Stromal cell of bone marrow (primary cell): Measurements from ENCODE around the gene SLC17A8.
"Not testable (repeated sequence)": the region's sequence is repeated elsewhere in the genome, so short reads cannot be mapped to it uniquely, and the experiment has no call there.

ENCODE experiments used
- DNase-seq: peaks from one replicate; pipeline ENCODE4 v3.0.0-alpha.2; 2012; ENCODE audit warnings: low read depth

Gene SLC17A8

DNA sequence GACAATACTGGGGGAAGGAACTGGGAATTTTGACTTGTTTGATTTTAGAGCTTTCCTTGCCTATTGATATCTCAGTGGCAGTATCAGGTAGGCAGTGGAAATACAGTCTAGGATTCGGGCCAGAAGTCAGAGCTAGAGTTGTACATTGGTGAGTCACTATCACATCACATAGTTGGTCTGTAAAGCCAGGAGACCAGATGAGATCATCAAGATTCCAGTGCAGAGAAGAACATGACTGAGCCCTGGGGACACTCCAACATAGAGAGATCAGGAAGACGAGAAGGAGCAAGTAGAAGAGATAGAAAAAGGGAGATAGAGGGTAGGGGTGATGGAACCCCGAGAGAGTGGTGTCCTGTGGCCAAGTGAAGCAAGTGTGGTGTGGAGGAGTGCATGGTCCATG, 70.2 kb downstream of the SLC17A8 start:
- peak; percentile 54 for DNase-seq

DNA sequence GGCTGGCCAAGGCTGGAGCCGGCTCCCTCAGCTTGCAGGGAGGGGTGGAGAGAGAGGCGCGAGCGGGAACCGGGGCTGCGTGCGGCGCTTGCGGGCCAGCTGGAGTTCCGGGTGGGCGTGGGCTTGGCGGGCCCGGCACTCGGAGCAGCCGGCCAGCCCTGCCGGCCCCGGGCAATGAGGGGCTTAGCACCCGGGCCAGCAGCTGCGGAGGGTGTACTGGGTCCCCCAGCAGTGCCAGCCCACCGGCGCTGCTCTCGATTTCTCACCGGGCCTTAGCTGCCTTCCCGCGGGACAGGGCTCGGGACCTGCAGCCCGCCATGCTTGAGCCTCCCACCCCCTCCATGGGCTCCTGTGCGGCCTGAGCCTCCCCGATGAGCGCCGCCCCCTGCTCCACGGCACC, 73.4 kb downstream of the SLC17A8 start:
- not testable (repeated sequence) for DNase-seq

DNA sequence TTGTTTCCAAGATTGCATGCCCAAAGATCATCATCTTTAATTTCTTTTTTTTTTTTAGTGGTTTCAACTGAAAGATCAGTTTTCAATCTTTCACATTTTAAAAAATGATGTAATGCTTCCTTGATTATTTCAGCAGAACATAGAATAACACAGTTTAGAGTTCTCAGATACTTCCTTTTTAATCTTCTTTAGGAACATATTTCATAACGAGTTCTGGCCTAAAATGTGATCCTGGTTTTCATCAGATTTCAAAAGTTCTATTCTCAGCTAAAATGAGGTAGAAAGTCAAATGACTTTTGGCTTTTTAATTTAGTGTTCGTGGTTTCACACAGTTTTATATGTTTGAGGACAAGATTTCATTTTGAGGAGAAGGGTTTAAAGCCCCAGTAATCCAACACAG, 76.8 kb downstream of the SLC17A8 start:
- DNase-seq: no peak

DNA sequence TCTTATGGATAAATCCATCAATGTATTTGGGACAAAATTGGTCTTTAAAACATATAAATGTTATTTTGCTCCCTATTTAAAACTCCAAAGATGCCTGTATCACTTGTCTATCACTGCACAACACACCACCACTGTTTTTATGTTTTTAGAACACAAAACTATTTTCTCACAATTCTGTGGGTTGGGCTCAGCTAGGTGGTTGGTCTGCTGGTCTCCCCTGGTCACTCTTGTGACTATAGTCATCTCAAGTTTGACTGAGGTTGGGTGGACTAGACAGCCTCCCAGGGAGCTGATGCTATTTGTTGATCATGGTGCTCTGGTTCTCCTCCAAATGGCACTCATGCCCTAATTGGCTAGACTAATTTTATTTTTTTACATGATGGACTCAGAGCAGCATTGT, 77.3 kb downstream of the SLC17A8 start:
- no peak for DNase-seq

DNA sequence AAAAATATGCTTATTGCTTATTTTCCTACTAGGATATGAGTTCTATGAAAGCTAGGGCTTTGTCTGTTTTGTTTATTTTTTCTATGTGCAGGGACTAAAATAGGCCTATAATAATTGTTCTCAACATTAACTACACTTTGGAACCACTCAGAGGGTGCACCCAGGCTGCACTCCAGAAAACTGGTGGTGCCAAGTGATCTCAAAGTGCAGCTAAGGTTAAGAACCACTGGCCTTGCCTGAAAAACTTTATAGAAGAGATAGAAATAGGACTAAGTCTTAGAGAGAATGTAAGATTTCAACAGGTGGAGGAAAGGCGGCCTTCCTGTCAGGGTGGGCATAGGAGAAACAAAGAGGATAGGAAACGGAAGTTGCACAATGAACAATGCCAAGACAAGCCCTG, 79.1 kb downstream of the SLC17A8 start:
- no peak for DNase-seq

DNA sequence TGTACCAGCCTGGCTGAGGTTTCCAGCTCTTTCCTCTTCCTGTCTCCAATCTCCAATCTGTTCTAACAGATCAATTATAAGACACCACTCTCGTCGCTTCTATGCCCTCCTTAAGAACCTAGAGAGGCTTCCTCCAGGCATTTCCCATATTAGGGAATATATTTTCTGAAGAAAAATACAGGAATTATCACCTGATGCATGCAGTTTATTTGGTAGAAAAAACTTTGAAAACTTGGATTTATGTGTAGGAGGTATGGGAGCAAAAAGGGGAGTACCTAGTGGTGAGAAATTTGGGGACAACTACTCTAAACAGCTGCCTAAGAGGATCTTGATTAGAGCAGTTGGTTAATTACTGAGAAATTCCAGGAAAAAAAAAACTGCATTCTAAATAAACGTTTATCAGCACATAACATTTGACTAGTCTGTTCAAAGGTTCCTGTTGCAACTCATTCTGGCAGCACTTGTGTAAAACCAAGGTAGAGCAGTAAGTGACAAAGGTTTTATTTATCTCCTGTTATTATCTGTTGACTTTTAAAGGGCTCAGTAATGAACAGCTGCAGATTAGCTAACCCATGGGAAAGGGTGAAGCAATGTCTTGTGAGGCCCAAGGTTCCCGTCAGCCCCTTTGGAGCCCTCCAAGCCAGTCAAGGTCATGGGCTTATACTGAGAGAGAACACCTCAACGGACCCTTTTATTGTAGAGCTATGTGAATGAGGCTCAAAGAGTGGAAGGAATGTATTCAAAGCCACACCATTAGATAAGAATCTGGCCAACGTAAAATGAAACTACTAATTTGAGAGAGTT, 80.4 kb downstream of the SLC17A8 start:
- no peak for DNase-seq

DNA sequence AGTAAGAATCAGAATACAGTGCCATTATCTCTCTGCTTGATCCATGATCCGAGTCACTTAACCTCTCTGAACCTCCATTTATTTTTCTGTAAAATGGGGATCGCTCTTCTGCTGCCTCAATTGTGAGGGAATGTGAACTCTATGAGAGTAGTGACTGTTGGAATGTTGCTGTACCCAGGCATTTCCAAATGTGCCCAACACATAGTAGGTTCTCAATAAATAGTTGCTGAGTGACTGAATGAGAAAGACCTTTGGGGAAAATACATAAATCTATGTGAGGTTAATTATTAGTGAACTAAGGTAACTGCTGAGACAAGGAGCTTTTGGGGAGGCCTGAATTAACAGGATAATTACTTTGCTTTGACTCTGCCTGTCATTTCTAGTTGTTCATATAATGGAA, 82.9 kb downstream of the SLC17A8 start:
- no peak for DNase-seq

DNA sequence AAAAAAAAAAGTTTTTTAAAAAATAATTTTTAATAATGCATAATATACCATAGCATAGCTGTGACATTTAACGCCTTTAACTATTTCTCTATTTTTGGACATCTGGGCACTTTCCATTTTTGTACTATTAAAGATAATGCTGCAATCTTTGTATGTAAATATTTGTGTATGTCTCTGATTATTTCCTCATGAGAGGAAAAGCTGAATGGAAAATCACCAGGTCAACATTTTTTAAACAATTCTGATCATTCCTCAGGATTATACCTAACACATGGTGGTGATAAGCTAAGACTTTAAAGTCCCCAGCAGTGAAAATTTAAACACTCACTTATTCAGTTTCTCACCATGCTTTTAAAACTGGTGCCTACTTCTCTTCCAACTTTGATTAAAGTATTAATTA, 85.5 kb downstream of the SLC17A8 start:
- DNase-seq: no peak

DNA sequence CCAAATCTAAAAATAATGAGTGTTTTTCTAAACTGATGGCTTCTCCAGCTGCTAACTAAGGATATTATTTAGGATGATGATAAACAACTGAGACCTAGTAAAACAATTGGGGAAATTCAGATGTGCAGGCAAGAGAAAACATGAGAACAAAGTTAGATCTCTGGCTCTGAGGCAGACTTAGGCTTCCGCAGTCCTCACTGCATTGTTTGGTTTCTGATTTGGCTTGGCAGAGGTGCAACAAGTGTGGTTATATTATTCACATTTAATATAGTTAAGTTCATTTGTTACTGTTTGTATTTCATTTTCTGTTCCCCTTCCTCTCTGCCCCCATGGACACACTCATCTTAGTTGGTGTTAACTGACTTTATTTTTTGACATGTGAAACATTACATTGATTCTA, 86.6 kb downstream of the SLC17A8 start:
- DNase-seq: no peak

DNA sequence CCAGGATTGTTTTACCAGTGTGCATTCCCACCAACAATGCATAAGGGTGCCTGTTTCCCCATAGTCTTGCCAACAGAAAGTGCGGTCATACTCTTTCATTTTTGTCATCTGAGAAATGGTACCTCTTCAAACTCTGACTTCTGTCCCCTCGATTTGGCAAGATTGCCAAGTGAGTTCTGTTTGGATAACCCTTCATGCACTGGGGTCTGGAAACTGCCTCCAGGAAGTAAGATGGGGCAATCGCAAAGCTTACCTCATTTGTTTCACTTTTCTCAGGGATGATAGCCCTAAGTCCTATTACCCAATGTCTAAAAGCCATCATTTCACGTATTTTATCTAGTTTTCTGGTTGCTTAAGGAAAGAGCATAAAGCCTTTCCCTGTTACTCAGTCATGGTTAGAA, 88.2 kb downstream of the SLC17A8 start:
- DNase-seq: no peak

DNA sequence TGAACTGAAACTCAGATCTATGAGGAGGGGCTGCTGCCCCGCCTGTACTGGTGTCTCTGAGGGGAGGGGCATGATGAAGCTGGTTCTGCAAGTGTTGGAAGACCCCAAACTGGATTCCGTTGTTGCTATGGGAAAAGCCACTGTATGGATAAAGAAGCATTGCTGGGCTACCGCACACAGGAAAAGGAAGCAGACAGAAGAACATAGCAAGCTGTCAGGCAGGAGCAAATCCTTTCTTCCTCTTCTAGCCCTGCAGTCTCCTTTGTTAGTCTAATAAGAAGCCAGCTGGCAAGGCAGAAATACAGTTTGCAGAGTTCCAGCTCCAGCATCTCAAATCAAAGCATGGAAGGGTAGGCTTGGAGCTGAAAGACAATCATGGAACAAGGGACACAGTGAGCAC, 90.5 kb downstream of the SLC17A8 start:
- no peak for DNase-seq

DNA sequence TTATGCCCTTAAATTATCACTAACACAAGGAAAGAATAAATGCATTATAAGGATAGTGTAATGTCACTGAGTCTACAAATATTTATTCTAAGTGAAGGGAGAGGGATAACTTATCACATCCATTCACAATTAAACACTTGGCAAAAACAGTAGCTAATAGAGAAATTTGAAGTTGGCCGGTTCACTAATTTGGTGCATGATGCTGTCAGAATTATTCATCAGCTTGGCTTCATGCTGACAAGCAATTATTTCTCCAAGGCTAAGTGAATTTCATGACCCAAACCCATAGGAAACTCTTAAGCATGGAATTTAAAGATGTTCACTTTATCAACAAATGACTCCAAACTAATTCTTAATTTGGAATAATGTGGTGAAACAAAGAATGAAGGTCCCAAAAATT, 91.8 kb downstream of the SLC17A8 start:
- DNase-seq: no peak

DNA sequence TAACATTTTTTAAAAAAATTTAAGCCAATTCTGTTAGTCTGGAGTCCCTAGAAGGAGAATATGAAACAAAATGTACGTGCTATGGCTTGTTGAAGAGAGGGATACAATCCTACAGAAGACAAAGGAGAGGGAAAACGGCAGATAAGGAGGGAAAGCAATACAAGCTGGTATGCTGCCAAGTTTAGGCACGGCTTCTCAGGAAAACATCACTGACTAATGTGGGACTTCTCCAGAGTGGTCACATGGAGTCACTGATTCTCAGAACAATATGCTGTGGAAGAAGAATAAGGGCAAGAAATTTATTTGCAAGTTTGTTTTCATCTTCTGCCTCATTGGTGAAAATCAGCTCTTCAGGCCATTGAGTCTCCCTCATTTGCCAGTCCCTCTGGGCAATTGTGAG, 93.9 kb downstream of the SLC17A8 start:
- no peak for DNase-seq

DNA sequence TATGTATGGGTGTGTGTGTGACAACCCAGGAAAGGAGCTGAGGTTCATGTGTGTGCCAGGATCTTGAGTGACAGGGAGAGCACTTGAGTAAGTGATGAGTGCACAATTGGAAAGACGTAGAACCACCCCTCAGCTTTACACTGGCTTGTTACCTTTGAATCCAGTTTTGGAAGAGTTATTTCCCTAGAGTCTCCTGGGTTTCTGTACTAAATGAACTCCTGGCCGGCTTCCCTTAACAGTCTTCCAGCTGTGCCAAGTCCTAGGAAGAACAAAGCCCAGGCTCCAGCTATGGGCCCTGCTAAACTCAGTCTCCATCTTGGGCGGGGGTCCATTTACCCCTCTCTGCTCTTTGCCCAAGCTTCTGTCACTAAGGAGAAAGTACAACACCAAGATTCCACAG, 97.1 kb downstream of the SLC17A8 start:
- DNase-seq: no peak

DNA sequence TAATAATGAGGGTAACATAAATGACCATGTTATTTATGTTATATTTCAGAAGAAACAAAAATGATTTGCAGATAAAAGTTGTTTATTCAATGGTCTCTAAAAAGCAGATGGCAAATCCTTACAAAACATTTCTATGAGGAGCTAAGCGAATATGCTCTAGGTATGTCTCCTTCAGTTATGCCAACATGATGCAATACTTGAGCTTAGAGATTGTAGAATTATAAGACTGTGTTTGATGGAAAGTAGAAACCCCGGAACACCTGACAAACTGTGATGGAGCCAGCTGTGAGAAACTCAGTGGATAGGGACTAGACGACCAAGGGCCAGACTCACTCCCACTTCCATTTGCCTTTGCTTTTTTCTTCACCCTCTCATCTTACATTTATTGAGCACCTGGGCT, 99.0 kb downstream of the SLC17A8 start:
- DNase-seq: no peak

DNA sequence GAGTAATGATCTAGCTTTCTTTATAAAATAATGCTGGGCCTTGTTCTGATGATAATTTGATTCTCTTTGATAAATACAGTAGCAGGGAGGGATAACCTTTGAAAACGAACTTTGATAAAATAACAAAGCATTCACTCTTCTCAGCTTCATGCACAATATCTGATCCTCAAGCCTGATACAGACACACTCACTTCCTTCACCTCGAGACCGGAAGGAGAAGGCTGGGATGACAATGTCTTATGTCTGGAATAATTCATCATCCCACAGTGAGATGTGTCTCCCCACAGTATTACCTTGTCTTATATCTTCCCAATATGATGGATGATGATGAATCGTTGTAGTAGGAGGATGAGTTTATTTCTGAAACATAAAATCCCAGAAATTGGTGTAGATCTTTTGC, 101.3 kb downstream of the SLC17A8 start:
- no peak for DNase-seq

DNA sequence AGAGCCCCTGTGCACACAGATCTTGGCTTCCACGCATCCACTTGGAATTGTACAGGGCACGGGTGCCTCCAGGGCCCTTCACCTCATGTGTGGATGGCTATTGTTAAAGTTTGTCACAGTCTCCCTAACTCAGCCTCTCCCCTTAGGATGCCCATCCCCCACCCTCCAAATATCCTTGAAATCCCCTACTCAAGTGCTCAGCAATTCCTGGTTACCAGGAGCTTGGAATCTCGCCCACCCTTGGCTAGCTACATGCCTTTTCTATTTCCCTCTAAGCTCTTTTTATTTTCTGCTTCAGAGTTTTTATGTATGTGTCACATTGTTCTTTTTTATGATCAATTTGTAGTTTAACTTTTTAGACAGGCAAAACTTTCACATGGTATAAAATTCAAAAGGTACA, 103.8 kb downstream of the SLC17A8 start:
- DNase-seq: no peak

DNA sequence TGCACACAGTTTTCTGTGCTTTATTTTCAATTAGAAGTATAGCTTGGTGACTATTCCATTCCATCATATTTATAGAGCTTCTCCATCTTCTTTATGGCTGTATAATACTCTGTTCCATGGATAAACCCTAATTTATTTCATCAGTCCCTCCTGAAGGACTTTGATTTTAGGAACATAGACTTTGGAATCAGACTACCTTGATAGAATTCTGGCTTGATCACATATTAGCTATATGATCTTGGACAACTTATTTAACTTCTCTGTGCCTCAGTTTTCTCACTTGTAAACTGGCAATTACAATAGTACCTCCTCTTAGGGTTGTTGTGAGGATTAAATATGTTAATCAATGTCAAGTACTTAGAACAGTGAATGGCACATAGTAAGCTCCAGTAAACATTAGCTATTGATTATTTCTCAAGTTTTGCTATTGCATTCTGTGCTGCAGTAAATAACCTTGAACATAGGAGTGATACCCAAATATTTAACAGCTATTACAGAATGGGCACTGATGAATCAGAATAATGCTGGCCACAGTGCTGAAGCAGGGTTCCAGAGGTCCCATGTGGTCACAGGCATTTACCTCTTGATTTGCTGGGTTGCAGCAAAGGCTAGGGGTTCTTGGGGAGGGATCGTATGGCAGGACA, 104.6 kb downstream of the SLC17A8 start:
- DNase-seq: no peak

DNA sequence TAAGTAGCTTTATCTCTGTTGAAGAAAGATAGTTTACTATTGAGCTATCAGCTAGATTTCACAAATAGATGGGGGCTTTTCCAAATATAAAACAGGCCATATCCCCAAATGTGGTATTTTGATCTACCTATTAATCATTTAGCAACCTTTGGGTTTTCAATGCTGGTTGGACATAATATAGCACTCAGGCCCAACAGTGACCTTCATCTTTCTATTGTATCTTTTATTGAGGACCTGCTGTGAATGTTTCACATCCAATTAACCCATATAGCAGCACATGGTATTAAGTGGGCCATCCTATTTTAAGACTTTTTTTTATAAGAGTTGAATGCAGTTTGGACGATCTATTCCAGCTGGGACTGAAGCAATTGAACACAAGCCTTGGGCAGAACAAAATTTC, 106.8 kb downstream of the SLC17A8 start:
- DNase-seq: no peak

DNA sequence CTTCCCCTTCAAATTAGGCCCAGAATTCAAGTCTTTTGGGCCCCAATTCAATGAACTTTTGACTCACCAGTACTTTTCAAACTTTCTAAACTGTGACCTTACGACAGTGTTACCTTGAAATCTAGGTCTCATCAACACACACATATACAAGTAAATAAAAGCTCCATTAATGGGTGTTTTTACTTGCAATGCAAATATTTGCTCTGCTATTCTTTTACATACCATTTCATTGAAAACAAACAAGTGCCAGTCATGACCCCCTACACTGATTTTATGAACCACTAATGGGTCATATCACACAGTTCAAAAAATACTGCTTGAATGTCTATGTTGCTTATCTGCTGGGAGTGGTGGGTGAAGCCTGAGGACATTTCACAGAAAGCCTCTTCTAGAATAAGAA, 107.7 kb downstream of the SLC17A8 start:
- no peak for DNase-seq

DNA sequence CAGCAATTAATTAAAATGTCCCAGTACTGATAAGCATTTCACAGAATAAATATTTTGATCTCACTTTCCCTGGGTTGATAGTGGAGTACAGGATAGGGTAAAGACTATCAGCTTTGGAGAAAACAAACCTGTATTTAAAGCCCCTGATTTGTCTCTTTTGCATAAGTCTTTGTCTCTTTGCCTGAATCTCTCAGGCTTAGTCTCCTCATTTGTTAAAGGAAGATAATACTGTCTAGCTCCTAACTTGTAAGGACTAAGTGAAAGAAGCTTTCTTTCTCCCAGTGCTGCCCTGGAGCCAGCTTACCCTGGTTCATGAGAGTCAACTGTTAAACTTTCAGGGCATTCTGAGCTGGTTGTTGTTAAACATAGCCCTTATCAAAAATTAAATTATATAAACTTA, 111.3 kb downstream of the SLC17A8 start:
- no peak for DNase-seq
